Measurements from ENCODE around the gene CLSTN2.

DNA sequence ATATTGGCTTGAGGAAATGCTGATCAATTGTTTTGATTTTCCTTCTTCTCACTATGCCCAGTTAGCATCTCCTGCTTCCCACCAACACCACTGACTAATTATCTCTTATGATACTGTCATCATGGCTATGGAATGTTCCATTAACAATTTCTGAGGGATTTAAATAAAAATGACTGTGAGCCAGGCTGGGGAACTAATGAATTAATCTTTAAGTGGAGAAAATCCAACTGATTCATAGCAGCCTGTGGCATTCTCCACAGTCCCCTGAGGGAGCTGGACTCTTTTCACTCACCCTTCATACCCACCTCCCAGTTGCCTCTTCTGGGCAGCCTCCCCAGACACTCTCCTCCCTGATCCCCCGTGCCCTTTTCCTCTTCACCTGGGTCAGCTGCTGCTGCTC, 353.6 kb downstream of the CLSTN2 start:
- TF ChIP-seq POLR2A (IDR thresholded peaks at IDR 0.05): no peak
- TF ChIP-seq CTCF (IDR thresholded peaks at IDR 0.05): no peak
